Esophagus muscularis mucosa (tissue), 3 donors: ENCODE data around the gene FPR1.

Source experiments
- CTCF ChIP-seq, 3 experiments: fragments of 200-600 bp in 2 of 3; fragments of 450-650 bp in 1 of 3; sonication (generic) in 2 of 3; IDR thresholded peaks; one replicate each; pipeline ENCODE4 v1.5.1; 2017 to 2019; ENCODE audit warnings: antibody characterized with exemption in 3 of 3, mild to moderate bottlenecking in 2 of 3, moderate library complexity in 1 of 3
- POLR2A ChIP-seq: fragments of 450-650 bp; IDR thresholded peaks from one replicate; pipeline ENCODE4 v1.6.1; 2017; ENCODE audit warnings: antibody characterized with exemption, moderate library complexity, mild to moderate bottlenecking, low read depth

GRCh38 chr19:51796195-51796679, 44.6 kb upstream of the FPR1 start:
- no peak for TF ChIP-seq POLR2A
- no peak for TF ChIP-seq CTCF (IDR thresholded peaks at IDR 0.05)
